ENCODE data around the gene MAPKAP1. TPM values are rescaled to one million over a fixed set of nuclear protein-coding genes. Genes with fewer than 3 reads are reported as not detected.

The MAPKAP1 gene
- total and polyA plus RNA-seq, 2 of the 13 experiments (the other 11 are each of a cell fraction or from before 2014, with no cell fraction given) = 45.0 to 64.3 TPM

GRCh38 chr9:125659954-125660353, 47.1 kb downstream of the MAPKAP1 start:
- Histone ChIP-seq H3K9ac (ENCODE audit: insufficient read depth, low read depth, low read length) (no peak overlapping the region), H3K27ac (ENCODE audit: extremely low read length, insufficient read depth, low read length) (no peak overlapping the region), H2AFZ (ENCODE audit: low read length) (no peak overlapping the region), H3K4me3 (replicated peaks in 1 of 3; ENCODE audit: insufficient read depth in 1 of 3, low read depth in 2 of 3, low read length in 3 of 3) (no peak overlapping the region), H3K9me3 (ENCODE audit: low read length) (no peaks in the 10 kb centered on the region), H4K20me1 (ENCODE audit: insufficient read depth, low read length) (no peaks in the 10 kb centered on the region), H3K36me3 (replicated peaks in 1 of 2; ENCODE audit: control insufficient read depth in 1 of 2, insufficient read depth in 2 of 2, low read length in 2 of 2) (no peaks in the 10 kb centered on the region; a peak in 1 of 5 replicates), H3K27me3 (ENCODE audit: control insufficient read depth in 1 of 2, insufficient read depth in 2 of 2, low read length in 2 of 2) (no peaks in the 10 kb centered on the region), H3K4me2 (ENCODE audit: low read depth, low read length) (no peak overlapping the region), H3K79me2 (ENCODE audit: insufficient read depth, low read length) (no peaks in the 10 kb centered on the region), H3K4me1 (ENCODE audit: insufficient read depth, low read length) (no peaks in the 10 kb centered on the region)
- WGBS (ENCODE audit: low lambda C conversion rate) = 72% methylated on average over 4 of the region's 4 CpGs
- no peak for FAIRE-seq
- in situ Hi-C loops (cut with HindIII; ENCODE audit: extremely low pct_ligation_motif_present, low pct_unique_long_range_greater_than_20kb) (no loop called here), intact Hi-C loops (cut with micrococcal nuclease; ENCODE audit: unreplicated experiment) (loop anchor here (10.0 kb wide), 1 partner anchor 45 kb away; the partner anchor contains the start of gene MAPKAP1)
- TF ChIP-seq ZNF414 (CRISPR knock-in tag; IDR thresholded peaks at IDR 0.05) (no peak), CHD4 (IDR thresholded peaks at IDR 0.05; ENCODE audit: borderline replicate concordance, low read length) (no peak), CEBPG (CRISPR knock-in tag; IDR thresholded peaks at IDR 0.05) (no peak), ZNF276 (CRISPR knock-in tag; IDR thresholded peaks at IDR 0.05; ENCODE audit: low read depth) (no peak), SNAPC2 (CRISPR knock-in tag; IDR thresholded peaks at IDR 0.05) (no peak), MAFG (CRISPR knock-in tag; IDR thresholded peaks at IDR 0.05) (no peak), RBM22 (optimal IDR thresholded peaks at IDR 0.05; ENCODE audit: low read length) (no peak), JDP2 (CRISPR knock-in tag; IDR thresholded peaks at IDR 0.05; ENCODE audit: borderline replicate concordance) (no peak), ZNF569 (CRISPR knock-in tag; IDR thresholded peaks at IDR 0.05; ENCODE audit: borderline replicate concordance) (no peak), SKIL (CRISPR knock-in tag; IDR thresholded peaks at IDR 0.05; ENCODE audit: borderline replicate concordance) (no peak)
- DNase-seq (ENCODE audit: low spot score) = no peak
- BruUV-seq (replicated peaks) = no TSS peak
- ChIA-PET CTCF (ENCODE audit: low intra/inter-chr PET ratio, low total read pairs) (no interaction called here), POLR2A (no interaction called here)
- no peak for ATAC-seq

All from HepG2 (cell line).